NT2/D1 (cell line): ENCODE results near the gene IL4R.

Experiments used
- YY1 ChIP-seq: IDR thresholded peaks from 2 replicates; pipeline ENCODE4 v1.6.1; 2011; ENCODE audit not compliant: insufficient read length, insufficient read depth
- ZNF274 ChIP-seq: IDR thresholded peaks from 2 replicates; pipeline ENCODE4 v1.6.1; 2011; ENCODE audit warnings: mild to moderate bottlenecking, low read depth, low read length

DNA sequence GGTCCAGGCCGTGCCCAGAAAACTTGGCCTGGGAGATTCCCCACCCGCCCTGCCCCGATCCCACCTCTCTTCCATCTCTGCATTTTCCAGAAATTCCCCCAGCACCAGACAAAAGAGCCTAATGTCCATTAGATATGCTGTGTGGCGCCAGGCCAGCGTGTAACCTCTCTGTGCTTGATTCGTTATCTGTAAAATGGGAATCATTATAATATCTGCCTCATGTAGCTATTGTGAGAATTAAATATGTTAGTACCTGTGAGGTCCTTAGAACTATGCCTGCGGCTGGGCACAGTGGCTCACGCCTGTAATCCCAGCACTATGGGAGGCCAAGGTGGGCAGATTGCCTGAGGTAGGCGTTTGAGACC is 54.6 kb downstream of the IL4R start:
- TF ChIP-seq ZNF274 (no peak), YY1 (no peak)
